ENCODE results near the gene CHP1. TPM values are rescaled to one million over a fixed set of nuclear protein-coding genes. Genes with fewer than 3 reads are reported as not detected.
"Not testable (repeated sequence)": the region's sequence is repeated elsewhere in the genome, so short reads cannot be mapped to it uniquely, and the experiment has no call there.

The CHP1 gene
- 124 TPM for total RNA-seq
- long read RNA-seq, transcript CHP1-201 (7 exons, 3,329 nt): major isoform, 67 of 83 reads
- long read RNA-seq, partial matches to known transcripts: 6 of 83 reads
- long read RNA-seq, other reads (novel, unspliced or antisense): 9 of 83 reads

DNA sequence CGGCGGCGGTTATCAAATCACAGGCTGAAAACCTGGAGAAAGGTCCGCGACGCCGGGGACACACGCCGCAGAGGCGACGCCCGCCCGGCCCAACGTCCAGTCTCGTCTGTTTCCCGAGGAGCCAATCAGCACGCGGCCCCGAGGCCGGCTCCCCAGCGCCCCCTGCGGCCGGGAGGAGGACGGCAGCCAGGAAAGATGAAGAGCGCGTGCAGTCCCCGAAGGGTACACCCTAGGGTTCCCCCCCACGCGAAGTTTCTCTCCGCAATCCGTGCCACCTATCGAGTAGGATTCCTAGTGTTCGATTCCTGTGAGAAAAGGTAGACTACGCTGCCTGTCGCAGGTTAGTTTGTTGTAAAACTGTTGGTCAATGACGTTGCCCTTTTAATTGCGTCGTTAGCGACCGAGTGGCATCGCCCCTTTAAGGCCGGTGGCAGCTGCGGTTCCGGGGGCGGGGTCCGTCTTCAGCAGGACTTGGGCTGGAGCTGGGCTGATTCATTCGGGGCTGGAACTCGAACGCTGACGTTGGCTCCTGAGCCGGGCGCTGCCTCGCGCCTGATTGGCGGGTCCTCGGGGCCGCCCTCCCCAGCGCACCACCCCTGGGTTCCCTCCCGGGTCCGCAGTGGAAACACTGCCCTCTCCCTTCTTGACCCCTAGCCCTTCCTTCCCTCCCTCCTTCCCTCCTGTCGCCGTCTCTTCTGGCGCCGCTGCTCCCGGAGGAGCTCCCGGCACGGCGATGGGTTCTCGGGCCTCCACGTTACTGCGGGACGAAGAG, at the start of gene CHP1, which contains the start of gene EXD1:
TSS of gene CHP1 (plus strand) at position 619 of the 772 bp plus-strand sequence. CDS start at position 734, 115 bp downstream.
TSS of gene EXD1 (minus strand) at position 108 of the 772 bp plus-strand sequence. CDS start 4,182 bp downstream, outside the sequence.
- DNase-seq (peak; percentile 99), ATAC-seq (ENCODE audit: poor library complexity) (peak; percentile 99)
- intact Hi-C loops (cut with DNase I): loop anchor here (5.0 kb wide), 1 partner anchor 51 kb away; no protein-coding TSS in a partner anchor

- ATAC-seq (ENCODE audit: poor library complexity) (no peak), DNase-seq (no peak)
- intact Hi-C loops (cut with DNase I): loop anchor here (10.0 kb wide), 1 partner anchor 327 kb away; no protein-coding TSS in a partner anchor
Measured at GRCh38 chr15:41182266-41182665, 48.8 kb upstream of the CHP1 start.

GRCh38 chr15:41183581-41183980, 47.5 kb upstream of the CHP1 start:
- ATAC-seq (ENCODE audit: poor library complexity): no peak
- no peak for DNase-seq
- intact Hi-C loops (cut with DNase I): loop anchor here (10.0 kb wide), 1 partner anchor 329 kb away; no protein-coding TSS in a partner anchor

DNA sequence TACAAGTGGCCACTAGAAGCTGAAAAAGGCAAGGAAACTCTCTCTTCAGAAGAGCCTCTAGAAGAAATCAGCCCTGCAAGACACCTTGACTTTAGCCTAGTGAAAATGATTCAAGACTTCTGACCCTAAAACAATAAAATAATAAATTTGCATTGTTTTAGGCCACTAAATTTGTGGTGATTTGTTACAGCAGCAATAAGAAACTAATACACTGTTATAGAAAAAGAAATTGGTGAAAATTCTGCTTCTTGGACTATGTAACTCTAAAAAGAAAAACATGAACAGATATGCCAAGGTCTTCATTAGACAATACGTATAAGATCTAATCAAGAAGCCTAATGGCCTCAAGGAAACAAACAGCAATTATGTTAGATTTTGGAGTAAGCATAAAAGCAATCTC, 36.6 kb upstream of the CHP1 start:
- intact Hi-C loops (cut with DNase I): no loop called here
- no peak for ATAC-seq (ENCODE audit: poor library complexity)

GRCh38 chr15:41199470-41199869, 31.6 kb upstream of the CHP1 start:
- no peak for DNase-seq
- no peak for ATAC-seq (ENCODE audit: poor library complexity)

More for the DNA sequence above, 36.6 kb upstream of the CHP1 start:
- no peak for DNase-seq

GRCh38 chr15:41203395-41203794, 27.7 kb upstream of the CHP1 start:
- no peak for DNase-seq
- no peak for ATAC-seq (ENCODE audit: poor library complexity)
- intact Hi-C loops (cut with DNase I): no loop called here

More at GRCh38 chr15:41199470-41199869, 31.6 kb upstream of the CHP1 start:
- intact Hi-C loops (cut with DNase I): no loop called here

- ATAC-seq (ENCODE audit: poor library complexity) (no peak), DNase-seq (no peak)
- intact Hi-C loops (cut with DNase I): no loop called here
Measured at GRCh38 chr15:41205315-41205714, 25.8 kb upstream of the CHP1 start.

- DNase-seq (no peak), ATAC-seq (ENCODE audit: poor library complexity) (no peak)
- intact Hi-C loops (cut with DNase I): no loop called here
Measured at GRCh38 chr15:41207687-41208448, 23.2 kb upstream of the CHP1 start.

DNA sequence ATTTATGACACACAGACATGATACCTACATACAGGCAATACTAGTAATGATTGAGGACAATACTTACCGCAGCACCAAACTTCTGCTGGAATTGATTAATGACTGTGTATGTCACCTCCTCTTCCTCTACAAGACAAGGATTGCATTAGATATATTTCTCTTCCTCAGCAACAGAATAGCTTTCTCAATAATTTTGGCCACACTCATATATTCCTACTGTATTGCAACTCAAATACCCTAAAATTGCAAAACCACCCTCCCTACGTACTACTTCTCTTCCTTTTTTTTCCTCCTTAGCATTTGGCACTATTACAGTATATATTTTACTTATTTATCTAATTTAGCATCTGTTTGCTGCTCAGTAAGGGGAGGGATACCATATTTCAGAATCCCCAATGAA, 15.4 kb upstream of the CHP1 start:
- no peak for DNase-seq
- intact Hi-C loops (cut with DNase I): no loop called here
- no peak for ATAC-seq (ENCODE audit: poor library complexity)

DNA sequence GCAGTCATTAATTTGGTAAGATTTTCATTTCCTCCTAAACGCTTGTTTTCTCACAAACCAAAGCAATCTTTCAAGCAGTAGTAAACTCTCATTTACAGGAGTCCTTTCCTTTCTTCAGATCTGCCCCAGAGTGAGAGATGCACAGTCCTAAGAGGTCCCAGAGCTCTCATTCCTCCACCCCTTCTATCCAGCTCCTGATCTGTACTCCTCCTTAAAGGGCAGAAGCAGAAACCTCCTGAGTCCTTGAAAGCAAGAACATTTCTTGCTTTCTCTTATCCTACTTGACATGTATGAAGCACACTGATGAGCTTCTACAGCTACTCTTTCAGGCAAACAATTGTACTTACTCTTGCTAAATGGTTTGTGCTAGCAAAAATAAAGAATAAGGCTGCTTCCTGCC, 12.2 kb upstream of the CHP1 start:
- no peak for ATAC-seq (ENCODE audit: poor library complexity)
- intact Hi-C loops (cut with DNase I): no loop called here
- DNase-seq: no peak

- DNase-seq (no peak), ATAC-seq (ENCODE audit: poor library complexity) (no peak)
- intact Hi-C loops (cut with DNase I): no loop called here
Measured at GRCh38 chr15:41219381-41219780, 11.7 kb upstream of the CHP1 start.

GRCh38 chr15:41230345-41230649, 771 bp upstream of the CHP1 start:
- no peak for DNase-seq
- no peak for ATAC-seq (ENCODE audit: poor library complexity)
- intact Hi-C loops (cut with DNase I): loop anchor here (5.0 kb wide), 1 partner anchor 52 kb away; no protein-coding TSS in a partner anchor

GRCh38 chr15:41231422-41232226, 556 bp downstream of the CHP1 start:
- peak; percentile 64 for ATAC-seq (ENCODE audit: poor library complexity)
- intact Hi-C loops (cut with DNase I): loop anchor here (5.0 kb wide), 1 partner anchor 51 kb away; no protein-coding TSS in a partner anchor
- no peak for DNase-seq

DNA sequence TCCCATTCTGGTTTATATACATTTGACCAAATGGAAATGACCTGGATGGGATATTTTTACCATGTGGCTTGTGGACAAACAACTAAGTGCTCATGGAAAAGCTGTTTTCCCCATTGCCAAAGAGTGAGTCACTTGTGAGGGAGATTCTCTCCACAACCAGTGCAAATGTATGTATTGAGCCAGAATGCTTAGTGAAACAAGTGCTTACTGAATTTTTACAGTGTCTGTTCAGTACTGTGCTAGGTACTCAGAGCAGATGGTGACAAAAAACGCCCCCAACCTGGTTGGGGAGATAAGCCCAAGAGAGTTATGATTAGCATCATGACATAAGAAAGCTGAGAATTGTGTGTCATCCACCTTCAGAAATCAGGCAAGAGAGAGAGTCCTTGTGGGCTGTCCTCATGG, 2.3 kb downstream of the CHP1 start:
- no peak for DNase-seq
- intact Hi-C loops (cut with DNase I): loop anchor here (5.0 kb wide), 1 partner anchor 49 kb away; no protein-coding TSS in a partner anchor
- ATAC-seq (ENCODE audit: poor library complexity): no peak

DNA sequence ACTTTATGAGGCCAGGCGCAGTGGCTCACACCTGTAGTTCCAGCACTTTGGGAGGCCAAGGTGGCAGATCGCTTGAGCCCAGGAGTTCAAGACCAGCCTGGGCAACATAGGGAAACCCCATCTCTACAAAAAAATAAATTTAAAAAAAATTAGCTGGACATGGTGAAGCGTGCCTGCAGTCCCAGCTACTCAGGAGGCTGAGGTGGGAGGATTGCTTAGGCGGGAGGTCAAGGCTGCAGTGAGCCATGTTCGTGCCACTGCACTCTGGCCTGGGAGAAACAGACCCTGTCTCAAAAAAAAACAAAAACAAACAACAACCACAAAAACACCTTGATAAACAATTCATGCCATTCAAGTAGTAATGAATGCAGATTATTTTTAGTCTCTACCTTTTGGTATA, 4.2 kb downstream of the CHP1 start:
- DNase-seq; ATAC-seq (ENCODE audit: poor library complexity); intact Hi-C loops (cut with DNase I): not testable (repeated sequence)

DNA sequence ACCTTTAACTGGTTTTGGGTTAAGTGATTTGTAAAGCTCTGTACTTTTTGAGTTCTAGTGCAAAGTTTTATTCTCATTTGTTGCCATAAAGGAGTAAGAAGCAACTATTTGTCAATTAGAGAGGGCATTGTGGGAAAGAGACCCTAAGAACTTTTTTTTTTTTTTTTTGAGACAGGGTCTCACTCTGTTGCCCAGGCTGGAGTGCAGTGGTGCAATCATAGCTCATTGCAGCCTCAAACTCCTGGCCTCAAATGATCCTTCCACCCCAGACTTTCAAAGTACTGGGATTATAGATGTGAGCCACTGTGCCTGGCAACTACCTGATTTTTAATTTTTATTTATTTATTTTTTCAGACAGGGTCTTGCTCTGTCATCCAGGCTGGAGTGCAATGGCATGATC, 4.9 kb downstream of the CHP1 start:
- intact Hi-C loops (cut with DNase I): no loop called here
- DNase-seq (no peak), ATAC-seq (ENCODE audit: poor library complexity) (no peak)

GRCh38 chr15:41238100-41238499, 7.0 kb downstream of the CHP1 start:
- DNase-seq: no peak

DNA sequence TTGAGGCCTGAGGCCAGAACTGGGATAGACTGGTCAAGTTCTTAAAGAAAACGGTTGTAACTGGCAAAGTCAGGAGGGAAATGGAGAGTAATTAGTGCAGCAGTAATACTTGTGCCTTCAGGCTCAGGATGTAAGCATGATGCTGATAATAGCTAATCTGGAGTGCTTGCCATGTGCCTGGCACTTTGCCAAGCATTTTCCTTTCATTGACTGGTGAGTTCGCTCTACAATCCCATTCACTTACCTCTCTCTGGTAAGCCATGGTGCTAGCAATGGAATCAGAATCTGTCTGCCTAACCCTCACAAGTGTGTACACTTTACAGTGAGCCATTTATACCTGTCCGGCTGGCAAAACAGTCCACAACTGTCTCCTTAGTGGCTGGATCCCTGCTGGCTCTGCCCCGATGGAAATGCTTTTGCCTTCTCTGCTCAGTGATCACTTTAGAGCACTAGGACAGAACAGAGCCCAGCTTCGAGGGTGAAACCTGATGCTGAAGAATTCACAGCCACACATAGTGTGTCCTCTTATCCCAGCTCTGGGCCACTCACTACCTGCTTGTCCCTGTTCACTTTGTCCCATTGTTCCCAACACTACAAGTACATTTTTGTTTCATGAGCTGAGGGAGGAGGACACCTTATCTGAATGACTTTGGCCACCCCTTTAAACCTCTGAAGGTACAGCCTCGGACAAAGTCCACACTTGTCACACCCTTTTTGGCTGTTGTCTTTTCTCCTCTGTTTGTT, 10.3 kb downstream of the CHP1 start:
- intact Hi-C loops (cut with DNase I): no loop called here
- DNase-seq: peak; percentile 50
- ATAC-seq (ENCODE audit: poor library complexity): peak; percentile 87

More at GRCh38 chr15:41238100-41238499, 7.0 kb downstream of the CHP1 start:
- intact Hi-C loops (cut with DNase I): no loop called here
- no peak for ATAC-seq (ENCODE audit: poor library complexity)
